HG02798 (cell line): Measurements from ENCODE around the gene ECE1.

Experiments used
- ATAC-seq: cut with Tn5 transposase; IDR thresholded peaks from one replicate; pipeline ENCODE4 v1.9.1; 2021; ENCODE audit warnings: mild to moderate bottlenecking; ENCODE audit not compliant: unreplicated experiment, poor library complexity

Gene ECE1

GRCh38 chr1:21289700-21290545 is at the start of gene ECE1:
Gene ECE1 (minus strand): TSS chr1:21290463. CDS start chr1:21290414, 49 bp downstream.
- ATAC-seq: no peak

- no peak for ATAC-seq
Measured at GRCh38 chr1:21339356-21340229, 49.3 kb upstream of the ECE1 start.

- ATAC-seq: no peak
Measured at GRCh38 chr1:21338573-21339355, 48.5 kb upstream of the ECE1 start.

GRCh38 chr1:21337928-21338572 is 47.8 kb upstream of the ECE1 start:
- ATAC-seq: no peak

- ATAC-seq: no peak
Measured at GRCh38 chr1:21337454-21337927, 47.2 kb upstream of the ECE1 start.

GRCh38 chr1:21337010-21337437 is 46.8 kb upstream of the ECE1 start:
- no peak for ATAC-seq

GRCh38 chr1:21335750-21336224 is 45.5 kb upstream of the ECE1 start:
- ATAC-seq: no peak

GRCh38 chr1:21335088-21335691 is 44.9 kb upstream of the ECE1 start:
- no peak for ATAC-seq

GRCh38 chr1:21334214-21335087 is 44.2 kb upstream of the ECE1 start:
- peak; percentile 58 for ATAC-seq

GRCh38 chr1:21333824-21334213 is 43.6 kb upstream of the ECE1 start:
- ATAC-seq: no peak

- no peak for ATAC-seq
Measured at GRCh38 chr1:21332554-21333311, 42.5 kb upstream of the ECE1 start.

GRCh38 chr1:21331752-21332478 is 41.7 kb upstream of the ECE1 start:
- no peak for ATAC-seq

GRCh38 chr1:21330544-21330943 is 40.3 kb upstream of the ECE1 start:
- no peak for ATAC-seq

- no peak for ATAC-seq
Measured at GRCh38 chr1:21329209-21329844, 39.1 kb upstream of the ECE1 start.

GRCh38 chr1:21327566-21328323 is 37.5 kb upstream of the ECE1 start:
- no peak for ATAC-seq

GRCh38 chr1:21326861-21327344 is 36.6 kb upstream of the ECE1 start:
- no peak for ATAC-seq
